Activated CD8-positive, alpha-beta memory T cell treated with anti-CD3 and anti-CD28 coated beads for 36 hours (primary cell): ENCODE results near the gene GIT1. TPM values are rescaled to one million over a fixed set of nuclear protein-coding genes. Genes with fewer than 3 reads are reported as not detected.

Source experiments
- CTCF ChIA-PET: fragments of 350-600 bp; sonication (Branson Sonifier 250); formaldehyde crosslinking; loops from one replicate; lab custom pipeline; 2021; ENCODE audit warnings: antibody characterized with exemption; lab: Charles Lee
- POLR2A ChIA-PET: fragments of 350-600 bp; sonication (Branson Sonifier 250); formaldehyde crosslinking; loops from one replicate; lab custom pipeline; 2021; ENCODE audit warnings: antibody characterized with exemption; lab: Charles Lee
- total RNA-seq, 2 experiments: library from RNA; stranded (reverse); gene quantifications; one replicate each; pipeline ENCODE4 v1.2.3, GENCODE V29; 2021

GIT1 gene
- total RNA-seq, 2 experiments from 2014 or later = 76.1 to 85.2 TPM

- ChIA-PET CTCF (interaction anchor here (0.5 to 1.0 kb wide), 2 partner anchors 54 to 107 kb away, joined by 3 read pairs; no protein-coding TSS in a partner anchor), POLR2A (no interaction called here)
Observed at GRCh38 chr17:29526322-29526721, 63.1 kb downstream of the GIT1 start.

- ChIA-PET CTCF (interaction anchor here (0.6 to 0.9 kb wide), 2 partner anchors 10 to 283 kb away, joined by 3 read pairs; no protein-coding TSS in a partner anchor), POLR2A (interaction anchor here (0.6 kb wide), 2 partner anchors 63 to 78 kb away, joined by 3 read pairs; no protein-coding TSS in a partner anchor)
Observed at GRCh38 chr17:29524692-29525091, 64.8 kb downstream of the GIT1 start.

Other genes with a start within 250 kb of the GIT1 start
- gene TAOK1, start 199.3 kb downstream of the GIT1 start, total RNA-seq = 10 to 100 TPM; 34.8 to 37.0 TPM
- 10 to 100 TPM; 17.9 to 18.0 TPM for gene ABHD15, start 22.6 kb downstream of the GIT1 start, total RNA-seq
- 10 to 100 TPM; 71.7 to 73.2 TPM for gene TP53I13, start 20.9 kb downstream of the GIT1 start, total RNA-seq
- 10 to 100 TPM; 27.4 to 29.5 TPM for gene ANKRD13B, start 3.5 kb upstream of the GIT1 start, total RNA-seq
- 1 to 10 TPM; 5.5 to 6.2 TPM for gene CORO6, start 33.3 kb upstream of the GIT1 start, total RNA-seq